Neural cell (in vitro differentiated cells): ENCODE measurements around the gene IQCH. TPM values are rescaled to one million over a fixed set of nuclear protein-coding genes. Genes with fewer than 3 reads are reported as not detected.

ENCODE experiments used
- H2AFZ ChIP-seq: fragments of 200-600, 300-800 bp; sonication (generic), shearing (Covaris generic); 2 replicates; pipeline ENCODE4 v1.6.0; 2014; ENCODE audit warnings: low read depth, mild to moderate bottlenecking, antibody characterized with exemption, low read length, moderate library complexity
- H3F3A ChIP-seq: fragments of 200-600 bp; shearing (Covaris generic); 2 replicates; pipeline ENCODE4 v1.6.1; 2016; ENCODE audit warnings: mild to moderate bottlenecking, moderate library complexity, mixed read lengths, antibody characterized with exemption, low read length; ENCODE audit not compliant: insufficient read depth, poor library complexity, severe bottlenecking
- H3K27ac ChIP-seq: fragments of 200-600, 300-800 bp; sonication (generic), shearing (Covaris generic); 2 replicates; pipeline ENCODE4 v1.5.1; 2014; ENCODE audit warnings: mild to moderate bottlenecking, low read length, moderate library complexity
- H3K27me3 ChIP-seq: fragments of 300-800, 200-600 bp; sonication (generic), shearing (Covaris generic); 2 replicates; pipeline ENCODE4 v1.6.0; 2014; ENCODE audit warnings: mild to moderate bottlenecking, low read depth, low read length, moderate library complexity; ENCODE audit not compliant: insufficient read depth
- H3K36me3 ChIP-seq: fragments of 300-800, 200-600 bp; sonication (generic), shearing (Covaris generic); 2 replicates; pipeline ENCODE4 v1.5.1; 2014; ENCODE audit warnings: mild to moderate bottlenecking, antibody characterized with exemption, low read length, moderate library complexity; ENCODE audit not compliant: insufficient read depth
- H3K4me2 ChIP-seq: fragments of 300-800, 200-600 bp; sonication (generic), shearing (Covaris generic); 2 replicates; pipeline ENCODE4 v1.6.0; 2014; ENCODE audit warnings: mild to moderate bottlenecking, low read length
- H3K4me3 ChIP-seq: fragments of 300-800, 200-600 bp; sonication (generic), shearing (Covaris generic); 2 replicates; pipeline ENCODE4 v1.5.1; 2014; ENCODE audit warnings: mild to moderate bottlenecking, low read length, moderate library complexity
- H3K79me2 ChIP-seq: fragments of 200-600 bp; shearing (Covaris generic); replicated peaks from 2 replicates; pipeline ENCODE4 v1.6.0; 2014; ENCODE audit warnings: mild to moderate bottlenecking, low read length, moderate library complexity; ENCODE audit not compliant: insufficient read depth
- H3K9ac ChIP-seq: fragments of 300-800, 200-600 bp; sonication (generic), shearing (Covaris generic); 2 replicates; pipeline ENCODE4 v1.6.1; 2016; ENCODE audit warnings: mild to moderate bottlenecking, low read length, mixed read lengths
- H3K9me2 ChIP-seq: fragments of 200-600 bp; shearing (Covaris generic); 2 replicates; pipeline ENCODE4 v1.6.1; 2016; ENCODE audit warnings: mild to moderate bottlenecking, low read length, mixed read lengths; ENCODE audit not compliant: insufficient read depth
- H3K9me3 ChIP-seq: fragments of 200-600, 300-800 bp; sonication (generic), shearing (Covaris generic); 2 replicates; pipeline ENCODE4 v1.6.1; 2016; ENCODE audit warnings: mild to moderate bottlenecking, mixed run types, low read length, moderate library complexity, mixed read lengths
- H4K20me1 ChIP-seq: fragments of 200-600 bp; shearing (Covaris generic); 2 replicates; pipeline ENCODE4 v1.6.1; 2016; ENCODE audit warnings: mild to moderate bottlenecking, mixed run types; ENCODE audit not compliant: insufficient read depth
- CTCF ChIP-seq: fragments of 450-650 bp; IDR thresholded peaks from 2 replicates; pipeline ENCODE4 v1.5.1; 2014; ENCODE audit warnings: antibody characterized with exemption, mild to moderate bottlenecking, moderate library complexity; ENCODE audit not compliant: poor library complexity, severe bottlenecking
- EP300 ChIP-seq: fragments of 450-650 bp; conservative IDR thresholded peaks from 2 replicates; pipeline ENCODE4 v1.6.1; 2014; ENCODE audit warnings: antibody characterized with exemption, mild to moderate bottlenecking, moderate library complexity; ENCODE audit not compliant: poor library complexity, severe bottlenecking
- EZH2 ChIP-seq: fragments of 200-600, 300-800 bp; shearing (Covaris generic), sonication (generic); IDR thresholded peaks from 2 replicates; pipeline ENCODE4 v1.6.1; 2014; ENCODE audit warnings: antibody characterized with exemption, low read length, borderline replicate concordance, mild to moderate bottlenecking; ENCODE audit not compliant: insufficient read depth, poor library complexity, severe bottlenecking
- MXI1 ChIP-seq: fragments of 450-650 bp; conservative IDR thresholded peaks from 2 replicates; pipeline ENCODE4 v1.6.1; 2014; ENCODE audit warnings: antibody characterized with exemption, mild to moderate bottlenecking; ENCODE audit not compliant: poor library complexity, severe bottlenecking
- POLR2AphosphoS5 ChIP-seq: IDR thresholded peaks from 2 replicates; pipeline ENCODE4 v1.6.1; 2012
- RAD21 ChIP-seq: fragments of 450-650 bp; conservative IDR thresholded peaks from 2 replicates; pipeline ENCODE4 v1.6.1; 2014; ENCODE audit warnings: antibody characterized with exemption, mild to moderate bottlenecking, moderate library complexity
- SMC3 ChIP-seq: fragments of 450-650 bp; conservative IDR thresholded peaks from 2 replicates; pipeline ENCODE4 v1.6.1; 2014; ENCODE audit warnings: antibody characterized with exemption, mild to moderate bottlenecking, moderate library complexity; ENCODE audit not compliant: poor library complexity
- TAF1 ChIP-seq: IDR thresholded peaks from 2 replicates; pipeline ENCODE4 v1.6.1; 2012; ENCODE audit warnings: low read depth
- polyA plus RNA-seq: library from polyadenylated mRNA; depleted of rRNA; stranded (reverse); fragments of >200 nt; gene quantifications from 2 replicates; pipeline ENCODE4 v1.2.3, GENCODE V29; 2014
- TF ChIP-seq, protein P1 (sequence below): IDR thresholded peaks from 2 replicates; pipeline ENCODE4 v1.6.1; 2012; ENCODE audit warnings: borderline replicate concordance

IQCH gene
- polyA plus RNA-seq, 1 donor from 2014 or later, result 2.8 TPM

- Histone ChIP-seq H2AFZ (no peak overlapping the region), H3F3A (no peaks in the 10 kb centered on the region), H4K20me1 (no peaks in the 10 kb centered on the region), H3K4me3 (no peak overlapping the region), H3K27me3 (no peaks in the 10 kb centered on the region), H3K9me3 (no peaks in the 10 kb centered on the region), H3K9me2 (no peaks in the 10 kb centered on the region), H3K79me2 (no peaks in the 10 kb centered on the region), H3K9ac (no peak overlapping the region), H3K36me3 (no peaks in the 10 kb centered on the region), H3K4me2 (no peak overlapping the region), H3K27ac (no peak overlapping the region)
- TF ChIP-seq POLR2AphosphoS5 (no peak), EZH2 (no peak), MXI1 (no peak), EP300 (no peak), CTCF (no peak), RAD21 (no peak), SMC3 (no peak), TAF1 (no peak)
- TF ChIP-seq, protein P1, sequence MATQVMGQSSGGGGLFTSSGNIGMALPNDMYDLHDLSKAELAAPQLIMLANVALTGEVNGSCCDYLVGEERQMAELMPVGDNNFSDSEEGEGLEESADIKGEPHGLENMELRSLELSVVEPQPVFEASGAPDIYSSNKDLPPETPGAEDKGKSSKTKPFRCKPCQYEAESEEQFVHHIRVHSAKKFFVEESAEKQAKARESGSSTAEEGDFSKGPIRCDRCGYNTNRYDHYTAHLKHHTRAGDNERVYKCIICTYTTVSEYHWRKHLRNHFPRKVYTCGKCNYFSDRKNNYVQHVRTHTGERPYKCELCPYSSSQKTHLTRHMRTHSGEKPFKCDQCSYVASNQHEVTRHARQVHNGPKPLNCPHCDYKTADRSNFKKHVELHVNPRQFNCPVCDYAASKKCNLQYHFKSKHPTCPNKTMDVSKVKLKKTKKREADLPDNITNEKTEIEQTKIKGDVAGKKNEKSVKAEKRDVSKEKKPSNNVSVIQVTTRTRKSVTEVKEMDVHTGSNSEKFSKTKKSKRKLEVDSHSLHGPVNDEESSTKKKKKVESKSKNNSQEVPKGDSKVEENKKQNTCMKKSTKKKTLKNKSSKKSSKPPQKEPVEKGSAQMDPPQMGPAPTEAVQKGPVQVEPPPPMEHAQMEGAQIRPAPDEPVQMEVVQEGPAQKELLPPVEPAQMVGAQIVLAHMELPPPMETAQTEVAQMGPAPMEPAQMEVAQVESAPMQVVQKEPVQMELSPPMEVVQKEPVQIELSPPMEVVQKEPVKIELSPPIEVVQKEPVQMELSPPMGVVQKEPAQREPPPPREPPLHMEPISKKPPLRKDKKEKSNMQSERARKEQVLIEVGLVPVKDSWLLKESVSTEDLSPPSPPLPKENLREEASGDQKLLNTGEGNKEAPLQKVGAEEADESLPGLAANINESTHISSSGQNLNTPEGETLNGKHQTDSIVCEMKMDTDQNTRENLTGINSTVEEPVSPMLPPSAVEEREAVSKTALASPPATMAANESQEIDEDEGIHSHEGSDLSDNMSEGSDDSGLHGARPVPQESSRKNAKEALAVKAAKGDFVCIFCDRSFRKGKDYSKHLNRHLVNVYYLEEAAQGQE, result no peak
These were observed 256.1 kb downstream of the IQCH start for GRCh38 chr15:67510597-67511190.

DNA sequence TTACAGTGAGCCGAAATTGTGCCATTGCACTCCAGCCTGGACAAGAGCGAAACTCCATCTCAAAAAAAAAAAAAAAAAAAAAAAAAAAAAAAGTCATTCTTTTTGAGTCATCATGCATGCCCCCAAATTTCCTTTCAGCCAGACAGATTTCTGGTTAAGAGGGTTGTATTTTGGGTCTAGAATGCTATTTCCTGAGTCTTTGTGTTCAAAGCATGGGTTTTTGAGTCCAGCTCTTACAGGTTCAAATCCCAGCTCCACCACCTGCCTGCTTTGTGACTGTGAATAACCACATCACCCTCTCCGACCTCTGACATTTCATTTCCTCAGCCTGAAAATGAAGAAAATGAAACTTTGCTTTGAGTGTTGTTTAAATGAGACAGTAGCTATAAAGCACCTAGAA is 257.0 kb downstream of the IQCH start:
- H3K79me2 ChIP-seq, result no peaks in the 10 kb centered on the region
- no peak for TF ChIP-seq EZH2
- TF ChIP-seq MXI1, result no peak
- no peak for TF ChIP-seq EP300
- no peak for TF ChIP-seq CTCF
- TF ChIP-seq RAD21, result no peak
- TF ChIP-seq SMC3, result no peak
- TF ChIP-seq POLR2AphosphoS5, result no peak
- TF ChIP-seq, protein P1, result no peak
- TF ChIP-seq TAF1, result no peak
- no peak overlapping the region for H3K4me3 ChIP-seq
- no peaks in the 10 kb centered on the region for H4K20me1 ChIP-seq
- H3K27me3 ChIP-seq, result no peaks in the 10 kb centered on the region
- no peaks in the 10 kb centered on the region for H3K36me3 ChIP-seq
- no peaks in the 10 kb centered on the region for H3K9me3 ChIP-seq
- no peak overlapping the region for H2AFZ ChIP-seq
- no peak overlapping the region for H3K4me2 ChIP-seq
- H3K9me2 ChIP-seq, result no peaks in the 10 kb centered on the region
- H3K27ac ChIP-seq, result no peak overlapping the region
- no peak overlapping the region for H3K9ac ChIP-seq
- no peaks in the 10 kb centered on the region for H3F3A ChIP-seq
